HepG2 (cell line): Measurements from ENCODE around the gene USH2A. TPM values are rescaled to one million over a fixed set of nuclear protein-coding genes. Genes with fewer than 3 reads are reported as not detected.

Source experiments
- ATF6 ChIP-seq: sonication (generic); formaldehyde crosslinking; conservative IDR thresholded peaks from 2 replicates; pipeline ENCODE4 v1.4.0; 2020; ENCODE audit warnings: missing genetic modification reagents
- CEBPB ChIP-seq: IDR thresholded peaks from 2 replicates; pipeline ENCODE4 v1.6.1; 2011; ENCODE audit warnings: low read depth, low read length, improper control_type of control experiment, borderline replicate concordance
- CENPX ChIP-seq: sonication (generic); formaldehyde crosslinking; IDR thresholded peaks from 2 replicates; pipeline ENCODE4 v1.9.0; 2021; ENCODE audit warnings: mild to moderate bottlenecking, missing genetic modification reagents, moderate library complexity
- HMGXB3 ChIP-seq: sonication (generic); formaldehyde crosslinking; IDR thresholded peaks from 2 replicates; pipeline ENCODE4 v1.4.0; 2020; ENCODE audit warnings: missing genetic modification reagents, borderline replicate concordance
- MAF1 ChIP-seq: sonication (generic); formaldehyde crosslinking; IDR thresholded peaks from 2 replicates; pipeline ENCODE4 v1.5.0; 2020; ENCODE audit warnings: missing genetic modification reagents, borderline replicate concordance
- MAFG ChIP-seq: sonication (generic); formaldehyde crosslinking; IDR thresholded peaks from 2 replicates; pipeline ENCODE4 v1.5.1; 2020; ENCODE audit warnings: mild to moderate bottlenecking, missing genetic modification reagents
- MIER2 ChIP-seq: IDR thresholded peaks from 2 replicates; pipeline ENCODE4 v1.6.1; 2016; ENCODE audit warnings: missing biosample characterization, missing genetic modification reagents
- NR1H2 ChIP-seq: sonication (generic); formaldehyde crosslinking; IDR thresholded peaks from 2 replicates; pipeline ENCODE4 v1.8.1; 2022; ENCODE audit warnings: low read depth, missing genetic modification reagents, borderline replicate concordance
- NR3C1 ChIP-seq: sonication (generic); formaldehyde crosslinking; IDR thresholded peaks from 2 replicates; pipeline ENCODE4 v1.4.0; 2020; ENCODE audit warnings: missing genetic modification reagents
- PHF5A ChIP-seq: IDR thresholded peaks from one replicate; pipeline ENCODE4 v1.6.1; 2018; ENCODE audit warnings: low read depth, missing genetic modification reagents; ENCODE audit not compliant: unreplicated experiment
- RARA ChIP-seq: IDR thresholded peaks from 2 replicates; pipeline ENCODE4 v1.6.1; 2016; ENCODE audit warnings: missing genetic modification reagents, missing compliant biosample characterization
- SAP130 ChIP-seq: IDR thresholded peaks from 2 replicates; pipeline ENCODE4 v1.6.1; 2016; ENCODE audit warnings: low read depth
- SCMH1 ChIP-seq: sonication (generic); formaldehyde crosslinking; IDR thresholded peaks from 2 replicates; pipeline ENCODE4 v1.9.0; 2021; ENCODE audit warnings: missing genetic modification reagents, mild to moderate bottlenecking, borderline replicate concordance
- TERF1 ChIP-seq: sonication (generic); formaldehyde crosslinking; IDR thresholded peaks from 2 replicates; pipeline ENCODE4 v1.8.0; 2022; ENCODE audit warnings: mild to moderate bottlenecking, missing genetic modification reagents, moderate library complexity
- ZFP1 ChIP-seq: IDR thresholded peaks from 2 replicates; pipeline ENCODE4 v1.6.1; 2016
- ZFP82 ChIP-seq: sonication (generic); formaldehyde crosslinking; IDR thresholded peaks from 2 replicates; pipeline ENCODE4 v1.5.1; 2020; ENCODE audit warnings: mild to moderate bottlenecking, missing genetic modification reagents, borderline replicate concordance
- ZFYVE20 ChIP-seq: sonication (generic); formaldehyde crosslinking; IDR thresholded peaks from 2 replicates; pipeline ENCODE4 v1.8.0; 2023; ENCODE audit warnings: low read depth, mild to moderate bottlenecking, moderate library complexity, missing genetic modification reagents, borderline replicate concordance
- ZMAT3 ChIP-seq: sonication (generic); formaldehyde crosslinking; conservative IDR thresholded peaks from 2 replicates; pipeline ENCODE4 v1.7.0; 2021; ENCODE audit warnings: missing genetic modification reagents
- ZMAT5 ChIP-seq: sonication (generic); formaldehyde crosslinking; IDR thresholded peaks from 2 replicates; pipeline ENCODE4 v1.5.0; 2020; ENCODE audit warnings: mild to moderate bottlenecking, low read depth, missing genetic modification reagents, borderline replicate concordance
- ZNF879 ChIP-seq: sonication (generic); formaldehyde crosslinking; IDR thresholded peaks from 2 replicates; pipeline ENCODE4 v1.8.1; 2023; ENCODE audit warnings: missing genetic modification reagents
- polyA plus RNA-seq, 8 experiments: library from polyadenylated mRNA; depleted of rRNA in 3 of 8; stranded (reverse) in 7 of 8; unstranded in 1 of 8; fragments of >200 nt; fragmentation: Illumina TruSeq in 4 of 8; extraction: Trizol in 4 of 8; gene quantifications; 2 replicates each; pipeline versions ENCODE4 v1.2.1 to v1.2.3, GENCODE V29; 2011 to 2016; ENCODE audit warnings: low read depth in 4 of 8, missing spikeins in 1 of 8, mixed read lengths in 1 of 8; ENCODE audit not compliant: insufficient read depth in 1 of 8
- total RNA-seq, 5 experiments: library from RNA; depleted of rRNA; stranded (reverse); fragments of >200 nt; fragmentation: Illumina TruSeq; extraction: Trizol; gene quantifications; 2 replicates each; pipeline ENCODE4 v1.2.3, GENCODE V29; 2016; ENCODE audit warnings: low read depth in 1 of 5

Gene USH2A
- total and polyA plus RNA-seq, 2 of the 13 experiments (the other 11 are each of a cell fraction or from before 2014, with no cell fraction given) = 0.02 TPM; not detected in 1

- TF ChIP-seq PHF5A (CRISPR knock-in tag) (no peak), MIER2 (CRISPR knock-in tag) (no peak), TERF1 (CRISPR knock-in tag) (no peak), ZFP1 (CRISPR knock-in tag) (no peak), MAF1 (no peak), ZFYVE20 (no peak), SCMH1 (no peak), HMGXB3 (CRISPR knock-in tag) (no peak), ZMAT3 (CRISPR knock-in tag) (no peak), MAFG (CRISPR knock-in tag) (no peak), ZNF879 (CRISPR knock-in tag) (no peak), RARA (CRISPR knock-in tag) (no peak), CEBPB (peak; percentile 14; the same call in 1 of the 2 replicates), NR3C1 (CRISPR knock-in tag) (no peak), NR1H2 (CRISPR knock-in tag) (no peak), ATF6 (CRISPR knock-in tag) (no peak), ZMAT5 (CRISPR knock-in tag) (no peak), SAP130 (no peak), CENPX (no peak), ZFP82 (no peak)
- TF ChIP-seq, all 625 proteins: peak for 4
Measured at GRCh38 chr1:216034506-216034905, 388.7 kb downstream of the USH2A start (continued).
